Lung (tissue), 12 donors: ENCODE data around the gene JTB. TPM values are rescaled to one million over a fixed set of nuclear protein-coding genes. Genes with fewer than 3 reads are reported as not detected.
A peak's percentile ranks its signal among the peaks of the same experiment; 100 is the strongest.

Experiments used
- ATAC-seq: fragments of 200-7000 bp; cut with Tn5 transposase; one replicate; pipeline ENCODE4 v1.9.1; 2020; ENCODE audit warnings: moderate number of reproducible peaks; ENCODE audit not compliant: insufficient read depth, low FRiP score
- DNase-seq, 3 donors: peaks; one replicate each; pipeline ENCODE4 v3.0.0-alpha.2; 2013 to 2017
- H3K27ac ChIP-seq, 2 donors: one replicate each; pipeline ENCODE4 v1.5.1; 2013; ENCODE audit warnings: mild to moderate bottlenecking in 2 of 2, moderate library complexity in 2 of 2, control low read depth in 1 of 2, inconsistent platforms in 1 of 2, low read depth in 1 of 2, low read length in 1 of 2
- H3K27me3 ChIP-seq, 3 donors: one replicate each; pipeline ENCODE4 v1.5.1; 2013; ENCODE audit warnings: low read length in 2 of 3; ENCODE audit not compliant: control insufficient read depth in 3 of 3, insufficient read depth in 3 of 3
- H3K36me3 ChIP-seq, 4 donors: one replicate each; pipeline ENCODE4 v1.5.1; 2013; ENCODE audit warnings: low read length in 4 of 4, mild to moderate bottlenecking in 1 of 4, moderate library complexity in 1 of 4; ENCODE audit not compliant: control insufficient read depth in 4 of 4, insufficient read depth in 4 of 4
- H3K4me1 ChIP-seq, 5 donors: one replicate each; pipeline ENCODE4 v1.5.1; 2013; ENCODE audit warnings: low read length in 5 of 5, mild to moderate bottlenecking in 2 of 5, moderate library complexity in 1 of 5; ENCODE audit not compliant: control insufficient read depth in 5 of 5, insufficient read depth in 5 of 5
- H3K4me3 ChIP-seq: one replicate; pipeline ENCODE4 v1.5.1; 2013; ENCODE audit warnings: mild to moderate bottlenecking, control low read depth, moderate library complexity
- H3K9ac ChIP-seq, 2 donors: one replicate each; pipeline ENCODE4 v1.5.1; 2013; ENCODE audit warnings: low read length in 2 of 2, control low read depth in 1 of 2; ENCODE audit not compliant: insufficient read depth in 1 of 2
- H3K9me3 ChIP-seq, 4 donors: one replicate each; pipeline ENCODE4 v1.5.1; 2013; ENCODE audit warnings: low read length in 3 of 4, mild to moderate bottlenecking in 1 of 4, moderate library complexity in 1 of 4; ENCODE audit not compliant: control insufficient read depth in 4 of 4, insufficient read depth in 3 of 4
- CTCF ChIP-seq: IDR thresholded peaks from 2 replicates; pipeline ENCODE4 v1.5.1; 2012; ENCODE audit warnings: mild to moderate bottlenecking; ENCODE audit errors: control extremely low read depth, extremely low read depth
- WGBS, 2 donors: extraction: QIAGEN DNeasy Blood & Tissue Kit; methylation state at CpG; one replicate each; pipeline ENCODE4 v1.1.7; 2013; 5-methylcytosine and 5-hydroxymethylcytosine counted together
- polyA plus RNA-seq, 2 donors: library from polyadenylated mRNA; stranded (reverse); fragments of 200-250 nt; gene quantifications; one replicate each; pipeline ENCODE4 v1.2.1, GENCODE V29; 2013
- total RNA-seq, 2 donors: library from RNA; depleted of rRNA in 1 of 2; stranded (reverse); fragments of >200 nt in 1 of 2; gene quantifications; one replicate each; pipeline ENCODE4 v1.2.1, GENCODE V29; 2014 to 2021
- donor health status: control.
- donor health status: control.
- donor health status: Bipolar disorder and iron deficiency.
- donor health status: healthy.
- donor health status: DM: yes; HTN: yes; CAD: no.

JTB gene
- total and polyA plus RNA-seq, 4 donors, result 105 to 230 (median 176) TPM

DNA sequence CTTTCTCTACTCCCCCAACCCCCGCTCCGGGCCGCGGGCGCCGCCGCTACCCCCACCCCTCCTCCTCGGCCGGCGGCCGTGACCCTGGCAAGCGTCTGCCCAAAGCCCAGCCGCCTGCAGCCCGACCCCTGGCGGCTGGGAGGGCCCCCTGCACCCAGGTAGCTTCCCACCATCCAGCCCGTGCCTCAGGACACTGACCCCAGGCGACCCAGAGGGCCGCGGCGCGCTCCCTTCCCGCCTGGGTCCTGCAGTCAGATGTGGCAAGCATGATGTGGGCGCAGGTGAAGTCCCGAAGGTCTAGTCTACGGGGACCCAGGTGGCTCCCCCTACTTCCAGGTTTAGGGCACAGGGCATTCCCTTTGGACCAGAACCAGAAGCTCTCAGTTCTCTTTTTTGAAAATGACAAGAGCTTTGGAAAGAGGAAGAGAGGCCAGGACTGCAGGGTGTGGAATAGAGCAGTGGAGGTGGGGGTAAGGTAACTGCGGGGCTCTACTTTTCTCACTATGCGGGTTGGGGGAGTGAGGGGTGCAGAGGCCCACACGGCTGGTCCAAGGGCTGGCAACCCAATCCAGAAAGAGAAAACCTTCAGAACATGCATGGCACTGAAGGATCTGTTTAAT is 30.7 kb downstream of the JTB start, which contains the start of gene DENND4B:
Gene DENND4B (minus strand): TSS at position 97 of the 620 bp plus-strand sequence. CDS start 2,344 bp downstream, outside the sequence.
- H3K36me3 ChIP-seq, result peaks cover 7 to 39% (median 35%) of the 10 kb centered on the region in 4 donors
- WGBS, 2 donors, result 7 to 9% methylated on average over 28 of the region's 28 CpGs
- peak within 1 kb of the TSS; percentile 97 to 99 for H3K27ac ChIP-seq
- H3K9ac ChIP-seq, result peak within 1 kb of the TSS; percentile 55 to 76
- H3K4me1 ChIP-seq, result peaks cover 0 to 14% (median 8%) of the 10 kb centered on the region in 5 donors
- no peaks in the 10 kb centered on the region for H3K9me3 ChIP-seq
- no peaks in the 10 kb centered on the region for H3K27me3 ChIP-seq
- H3K4me3 ChIP-seq, result peak within 1 kb of the TSS; percentile 75
- DNase-seq, result peak; percentile 84 to 88 (median 85)
- peak; percentile 64 for TF ChIP-seq CTCF
- ATAC-seq, result peak; percentile 87

DNA sequence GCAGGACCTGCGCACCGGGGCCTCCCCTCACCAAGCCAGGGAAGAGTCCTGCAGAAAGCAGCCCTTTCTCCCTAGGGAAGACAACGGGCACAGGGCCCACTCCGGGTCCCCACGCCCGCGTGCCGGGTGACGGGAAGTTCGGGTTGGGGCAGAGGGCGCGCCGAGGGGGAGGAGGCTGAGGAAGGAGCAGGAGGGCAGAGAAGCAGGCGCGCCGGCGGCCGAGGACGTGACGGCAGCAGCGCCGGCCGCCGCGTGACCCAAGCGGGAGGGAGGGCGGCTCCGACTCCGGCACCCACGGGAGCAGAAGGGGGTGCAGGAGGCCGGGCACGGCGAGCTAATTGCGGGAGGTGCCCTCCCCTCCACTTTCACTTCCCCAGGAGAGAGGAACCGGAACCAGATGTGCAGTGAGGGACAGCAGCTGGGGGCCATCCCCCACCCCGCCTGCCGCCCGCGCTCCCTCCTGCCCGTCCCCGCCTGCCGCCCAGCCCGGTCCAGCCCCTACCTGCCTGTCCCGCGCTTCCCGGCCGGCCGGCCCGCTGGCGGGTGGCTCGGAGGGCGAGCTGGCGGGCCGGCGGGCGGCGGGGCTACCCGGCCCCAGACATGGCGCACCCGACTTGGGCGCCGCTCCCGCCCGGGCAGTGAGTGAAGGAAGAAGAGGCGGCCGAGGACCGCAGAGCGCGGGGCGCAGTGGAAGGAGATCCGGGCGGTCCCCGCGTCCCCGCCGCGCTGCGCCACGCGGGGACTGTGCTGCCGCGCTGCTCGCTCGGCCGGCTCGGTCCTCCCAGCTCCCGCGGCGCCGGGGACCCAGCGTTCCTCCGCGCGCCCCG is 31.5 kb downstream of the JTB start:
- Histone ChIP-seq H3K9ac (peak overlapping the region; percentile 55 to 76), H3K27ac (peak overlapping the region; percentile 97 to 99), H3K4me3 (peak overlapping the region; percentile 75), H3K4me1 (peaks cover 0 to 14% (median 8%) of the 10 kb centered on the region in 5 donors), H3K27me3 (no peaks in the 10 kb centered on the region), H3K9me3 (no peaks in the 10 kb centered on the region), H3K36me3 (peaks cover 0 to 35% (median 31%) of the 10 kb centered on the region in 4 donors)
- no peak for TF ChIP-seq CTCF
- ATAC-seq (peak; percentile 79), DNase-seq (peak; percentile 56 to 72 (median 70))
- 0% methylated on average over 48 to 95 of the region's 95 CpGs for WGBS, 2 donors

GRCh38 chr1:153945131-153945794 is 32.2 kb downstream of the JTB start:
- Histone ChIP-seq H3K27me3 (no peaks in the 10 kb centered on the region), H3K4me1 (peaks cover 0 to 14% (median 8%) of the 10 kb centered on the region in 5 donors), H3K9ac (peak overlapping the region; percentile 55 to 76), H3K36me3 (peaks cover 0 to 41% (median 27%) of the 10 kb centered on the region in 4 donors), H3K27ac (peak overlapping the region; percentile 97 to 99), H3K9me3 (no peaks in the 10 kb centered on the region), H3K4me3 (peak overlapping the region; percentile 75)
- no peak for TF ChIP-seq CTCF
- DNase-seq, result peak in 2 of 3 donors; percentile 28 to 45
- 12 to 18% methylated on average over 12 of the region's 12 CpGs for WGBS, 2 donors
- peak; percentile 28 for ATAC-seq
